K562 (cell line): ENCODE measurements around the gene MYCBPAP. TPM values are rescaled to one million over a fixed set of nuclear protein-coding genes. Genes with fewer than 3 reads are reported as not detected.

Source experiments
- HNRNPH1 ChIP-seq: fragments of 200-400 bp; formaldehyde crosslinking; optimal IDR thresholded peaks from 2 replicates; pipeline ENCODE3; 2017; ENCODE audit warnings: low read depth, mild to moderate bottlenecking, low read length, moderate library complexity
- LEF1 ChIP-seq: fragments of 450-650 bp; IDR thresholded peaks from 2 replicates; pipeline ENCODE4 v1.6.1; 2016; ENCODE audit warnings: mild to moderate bottlenecking
- MYC ChIP-seq, 2 experiments: fragments of 250-450 bp in 1 of 2; sonication (Bioruptor Pico) in 1 of 2; IDR thresholded peaks; 2 replicates each; pipeline versions ENCODE4 v1.5.1 to v1.6.1; 2012 to 2021; ENCODE audit warnings: low read depth in 2 of 2, borderline replicate concordance in 1 of 2, improper control_type of control experiment in 1 of 2, low read length in 1 of 2, mild to moderate bottlenecking in 1 of 2, moderate library complexity in 1 of 2
- PML ChIP-seq: IDR thresholded peaks from 2 replicates; pipeline ENCODE4 v1.6.1; 2012; ENCODE audit warnings: low read length, inconsistent platforms
- SAP30 ChIP-seq: fragments of 200-600 bp; sonication (generic); IDR thresholded peaks from 2 replicates; pipeline ENCODE4 v1.6.1; 2012; ENCODE audit warnings: borderline replicate concordance, low read depth, mild to moderate bottlenecking, moderate library complexity, low read length, control low read depth, inconsistent platforms; ENCODE audit not compliant: insufficient read depth, poor library complexity, severe bottlenecking
- SIN3A ChIP-seq, 2 experiments: fragments of 150-350 bp in 1 of 2; IDR thresholded peaks; 2 replicates each; pipeline ENCODE4 v1.6.1; 2011 to 2016; ENCODE audit warnings: borderline replicate concordance in 2 of 2, low read depth in 2 of 2, low read length in 2 of 2, mild to moderate bottlenecking in 2 of 2, moderate library complexity in 2 of 2; ENCODE audit not compliant: control insufficient read depth in 1 of 2
- SMC3 ChIP-seq: conservative IDR thresholded peaks from 2 replicates; pipeline ENCODE4 v1.6.1; 2011; ENCODE audit warnings: low read depth, low read length, improper control_type of control experiment; ENCODE audit not compliant: insufficient read depth
- YY1 ChIP-seq, 3 experiments: IDR thresholded peaks; 2 replicates each; pipeline ENCODE4 v1.6.1; 2011; ENCODE audit warnings: low read length in 2 of 3, mild to moderate bottlenecking in 2 of 3, moderate library complexity in 2 of 3, borderline replicate concordance in 1 of 3, control low read depth in 1 of 3, low read depth in 1 of 3; ENCODE audit not compliant: insufficient read depth in 3 of 3, insufficient replicate concordance in 2 of 3, control insufficient read depth in 1 of 3, insufficient read length in 1 of 3; ENCODE audit errors: extremely low read depth in 1 of 3
- ZNF174 ChIP-seq: fragments of 250-450 bp; sonication (Bioruptor Pico); IDR thresholded peaks from 2 replicates; pipeline ENCODE4 v1.4.0; 2020; ENCODE audit warnings: mild to moderate bottlenecking
- polyA plus RNA-seq, 8 experiments: library from polyadenylated mRNA; depleted of rRNA in 4 of 8; stranded (reverse) in 5 of 8; unstranded in 3 of 8; fragments of >200 nt; fragmentation: Nextera tagmentation in 2 of 8; fragmentation: Illumina TruSeq in 1 of 8; extraction: Ambion mirVana in 2 of 8; extraction: Trizol in 1 of 8; gene quantifications; 2 replicates each; pipeline versions ENCODE4 v1.2.1 to v1.2.3, GENCODE V29; 2011 to 2014; ENCODE audit warnings: inconsistent platforms in 1 of 8, missing spikeins in 1 of 8
- total RNA-seq, 7 experiments: library from RNA; depleted of rRNA in 6 of 7; stranded (reverse); fragments of >200 nt in 6 of 7; fragmentation: Illumina TruSeq in 2 of 7; extraction: Trizol in 2 of 7; gene quantifications; 2 replicates each; pipeline versions ENCODE4 v1.2.1 to v1.2.3, GENCODE V29; 2011 to 2021; ENCODE audit warnings: low replicate concordance in 1 of 7
- TF ChIP-seq, protein P1 (sequence below): fragments of 250-450 bp; sonication (Bioruptor Pico); IDR thresholded peaks from 2 replicates; pipeline ENCODE4 v1.8.0; 2022; ENCODE audit warnings: inconsistent platforms
- TF ChIP-seq, protein P2 (sequence below), 2 experiments: fragments of 450-650 bp; formaldehyde crosslinking in 1 of 2; IDR thresholded peaks; 2 replicates each; pipeline versions ENCODE4 v1.4.0 to v1.6.1; 2014 to 2020; ENCODE audit warnings: mild to moderate bottlenecking in 2 of 2, borderline replicate concordance in 1 of 2, low read depth in 1 of 2
- TF ChIP-seq, protein P3 (sequence below), 2 experiments: fragments of 450-650 bp; conservative IDR thresholded peaks; 2 replicates each; pipeline ENCODE4 v1.6.1; 2017; ENCODE audit warnings: mild to moderate bottlenecking in 2 of 2, moderate library complexity in 2 of 2

Gene MYCBPAP
- total and polyA plus RNA-seq, 9 of the 15 experiments (the other 6 are each of a cell fraction or from before 2014, with no cell fraction given), result not detected

DNA sequence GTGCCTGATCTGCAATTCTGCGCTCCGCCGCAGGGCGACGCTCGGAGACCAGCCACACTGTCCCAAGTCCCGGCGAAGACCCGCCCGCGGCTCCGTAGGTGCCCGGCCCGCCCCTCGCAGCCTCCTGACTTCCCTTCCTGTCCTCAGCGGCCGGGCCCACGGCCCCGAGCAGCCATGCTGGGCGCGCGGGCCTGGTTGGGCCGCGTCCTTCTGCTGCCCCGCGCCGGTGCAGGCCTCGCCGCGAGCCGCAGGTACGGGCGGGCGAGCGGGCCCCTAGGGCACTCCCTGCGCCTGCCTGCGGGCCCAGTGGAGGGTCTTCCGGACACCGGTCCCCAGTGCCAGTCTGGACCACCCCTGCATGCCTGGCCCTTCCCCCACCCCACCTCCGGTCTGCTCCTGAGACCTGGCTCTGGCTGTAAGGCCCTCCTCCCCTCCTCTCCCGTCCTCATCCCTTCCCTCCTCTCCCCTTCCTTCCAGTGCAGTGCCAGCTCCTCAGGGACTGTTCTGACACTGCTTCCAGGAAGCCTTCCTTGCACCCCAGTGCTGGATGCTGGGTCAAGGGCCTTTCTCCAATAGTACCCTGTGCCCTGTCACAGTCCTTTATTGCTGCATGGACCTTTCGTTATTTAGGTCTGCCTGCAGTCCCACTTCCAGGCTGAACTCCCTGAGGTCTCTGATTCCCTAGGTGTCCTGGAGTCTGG, 38.9 kb downstream of the MYCBPAP start, which contains the start of gene SPATA20 (continued):
- TF ChIP-seq, protein P1, sequence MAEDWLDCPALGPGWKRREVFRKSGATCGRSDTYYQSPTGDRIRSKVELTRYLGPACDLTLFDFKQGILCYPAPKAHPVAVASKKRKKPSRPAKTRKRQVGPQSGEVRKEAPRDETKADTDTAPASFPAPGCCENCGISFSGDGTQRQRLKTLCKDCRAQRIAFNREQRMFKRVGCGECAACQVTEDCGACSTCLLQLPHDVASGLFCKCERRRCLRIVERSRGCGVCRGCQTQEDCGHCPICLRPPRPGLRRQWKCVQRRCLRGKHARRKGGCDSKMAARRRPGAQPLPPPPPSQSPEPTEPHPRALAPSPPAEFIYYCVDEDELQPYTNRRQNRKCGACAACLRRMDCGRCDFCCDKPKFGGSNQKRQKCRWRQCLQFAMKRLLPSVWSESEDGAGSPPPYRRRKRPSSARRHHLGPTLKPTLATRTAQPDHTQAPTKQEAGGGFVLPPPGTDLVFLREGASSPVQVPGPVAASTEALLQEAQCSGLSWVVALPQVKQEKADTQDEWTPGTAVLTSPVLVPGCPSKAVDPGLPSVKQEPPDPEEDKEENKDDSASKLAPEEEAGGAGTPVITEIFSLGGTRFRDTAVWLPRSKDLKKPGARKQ (CRISPR knock-in tag), result 0 out of 2 replicates have a peak, but pooled peaks have one; percentile 39
- no peak for TF ChIP-seq HNRNPH1
- no peak for TF ChIP-seq SAP30
- no peak for TF ChIP-seq ZNF174 (CRISPR knock-in tag)
- peak in 2 of 3 experiments; percentile 70 to 80 for TF ChIP-seq YY1 (IDR thresholded peaks at IDR 0.05; ENCODE audit: borderline replicate concordance in 1 of 3, control insufficient read depth in 1 of 3, extremely low read depth in 1 of 3, insufficient read depth in 3 of 3, insufficient read length in 1 of 3, insufficient replicate concordance in 2 of 3, low read depth in 1 of 3, low read length in 2 of 3)
- peak; percentile 92 for TF ChIP-seq SMC3
- no peak for TF ChIP-seq LEF1
- peak; percentile 41 for TF ChIP-seq MYC (IDR thresholded peaks at IDR 0.05; ENCODE audit: low read depth, low read length)
- no peak for TF ChIP-seq MYC (CRISPR knock-in tag; IDR thresholded peaks at IDR 0.05; ENCODE audit: borderline replicate concordance, low read depth)
- TF ChIP-seq PML, result no peak
- TF ChIP-seq, protein P2, sequence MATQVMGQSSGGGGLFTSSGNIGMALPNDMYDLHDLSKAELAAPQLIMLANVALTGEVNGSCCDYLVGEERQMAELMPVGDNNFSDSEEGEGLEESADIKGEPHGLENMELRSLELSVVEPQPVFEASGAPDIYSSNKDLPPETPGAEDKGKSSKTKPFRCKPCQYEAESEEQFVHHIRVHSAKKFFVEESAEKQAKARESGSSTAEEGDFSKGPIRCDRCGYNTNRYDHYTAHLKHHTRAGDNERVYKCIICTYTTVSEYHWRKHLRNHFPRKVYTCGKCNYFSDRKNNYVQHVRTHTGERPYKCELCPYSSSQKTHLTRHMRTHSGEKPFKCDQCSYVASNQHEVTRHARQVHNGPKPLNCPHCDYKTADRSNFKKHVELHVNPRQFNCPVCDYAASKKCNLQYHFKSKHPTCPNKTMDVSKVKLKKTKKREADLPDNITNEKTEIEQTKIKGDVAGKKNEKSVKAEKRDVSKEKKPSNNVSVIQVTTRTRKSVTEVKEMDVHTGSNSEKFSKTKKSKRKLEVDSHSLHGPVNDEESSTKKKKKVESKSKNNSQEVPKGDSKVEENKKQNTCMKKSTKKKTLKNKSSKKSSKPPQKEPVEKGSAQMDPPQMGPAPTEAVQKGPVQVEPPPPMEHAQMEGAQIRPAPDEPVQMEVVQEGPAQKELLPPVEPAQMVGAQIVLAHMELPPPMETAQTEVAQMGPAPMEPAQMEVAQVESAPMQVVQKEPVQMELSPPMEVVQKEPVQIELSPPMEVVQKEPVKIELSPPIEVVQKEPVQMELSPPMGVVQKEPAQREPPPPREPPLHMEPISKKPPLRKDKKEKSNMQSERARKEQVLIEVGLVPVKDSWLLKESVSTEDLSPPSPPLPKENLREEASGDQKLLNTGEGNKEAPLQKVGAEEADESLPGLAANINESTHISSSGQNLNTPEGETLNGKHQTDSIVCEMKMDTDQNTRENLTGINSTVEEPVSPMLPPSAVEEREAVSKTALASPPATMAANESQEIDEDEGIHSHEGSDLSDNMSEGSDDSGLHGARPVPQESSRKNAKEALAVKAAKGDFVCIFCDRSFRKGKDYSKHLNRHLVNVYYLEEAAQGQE (IDR thresholded peaks at IDR 0.05; ENCODE audit: borderline replicate concordance), result peak; percentile 82
- TF ChIP-seq, protein P2 (CRISPR knock-in tag; IDR thresholded peaks at IDR 0.05; ENCODE audit: low read depth), result no peak
- TF ChIP-seq SIN3A (IDR thresholded peaks at IDR 0.05; ENCODE audit: borderline replicate concordance in 2 of 2, control insufficient read depth in 1 of 2, low read depth in 2 of 2, low read length in 2 of 2), result peak in 1 of 2 experiments; percentile 34; a peak in 1 of 4 replicates
- TF ChIP-seq, protein P3, sequence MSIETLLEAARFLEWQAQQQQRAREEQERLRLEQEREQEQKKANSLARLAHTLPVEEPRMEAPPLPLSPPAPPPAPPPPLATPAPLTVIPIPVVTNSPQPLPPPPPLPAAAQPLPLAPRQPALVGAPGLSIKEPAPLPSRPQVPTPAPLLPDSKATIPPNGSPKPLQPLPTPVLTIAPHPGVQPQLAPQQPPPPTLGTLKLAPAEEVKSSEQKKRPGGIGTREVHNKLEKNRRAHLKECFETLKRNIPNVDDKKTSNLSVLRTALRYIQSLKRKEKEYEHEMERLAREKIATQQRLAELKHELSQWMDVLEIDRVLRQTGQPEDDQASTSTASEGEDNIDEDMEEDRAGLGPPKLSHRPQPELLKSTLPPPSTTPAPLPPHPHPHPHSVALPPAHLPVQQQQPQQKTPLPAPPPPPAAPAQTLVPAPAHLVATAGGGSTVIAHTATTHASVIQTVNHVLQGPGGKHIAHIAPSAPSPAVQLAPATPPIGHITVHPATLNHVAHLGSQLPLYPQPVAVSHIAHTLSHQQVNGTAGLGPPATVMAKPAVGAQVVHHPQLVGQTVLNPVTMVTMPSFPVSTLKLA (conservative IDR thresholded peaks at IDR 0.05), result no peak
